ENCODE results near the gene SPATA2.

SPATA2 gene

DNA sequence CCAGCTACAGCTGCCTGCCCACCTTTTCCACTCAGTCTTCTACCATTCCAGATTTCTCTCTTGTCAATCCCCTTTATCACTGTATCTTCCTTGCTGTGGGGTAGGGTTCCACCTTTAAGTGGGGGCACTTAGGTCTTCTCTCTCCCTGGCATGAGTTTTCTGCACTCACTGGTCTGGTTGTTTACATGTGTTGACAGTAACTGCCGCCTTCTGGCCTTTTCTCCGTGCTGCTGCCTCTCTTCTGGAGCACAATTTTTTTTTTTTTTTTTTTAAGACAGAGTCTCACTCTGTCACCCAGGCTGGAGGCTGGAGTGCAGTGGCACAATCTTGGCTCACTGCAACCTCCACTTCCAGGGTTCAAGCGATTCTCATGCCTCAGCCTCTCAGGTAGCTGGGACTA lies 32.8 kb upstream of the SPATA2 start:
- no peak overlapping the region for H3K27ac ChIP-seq
- TF ChIP-seq ZFX (IDR thresholded peaks at IDR 0.05), result no peak
- TF ChIP-seq, protein P1, sequence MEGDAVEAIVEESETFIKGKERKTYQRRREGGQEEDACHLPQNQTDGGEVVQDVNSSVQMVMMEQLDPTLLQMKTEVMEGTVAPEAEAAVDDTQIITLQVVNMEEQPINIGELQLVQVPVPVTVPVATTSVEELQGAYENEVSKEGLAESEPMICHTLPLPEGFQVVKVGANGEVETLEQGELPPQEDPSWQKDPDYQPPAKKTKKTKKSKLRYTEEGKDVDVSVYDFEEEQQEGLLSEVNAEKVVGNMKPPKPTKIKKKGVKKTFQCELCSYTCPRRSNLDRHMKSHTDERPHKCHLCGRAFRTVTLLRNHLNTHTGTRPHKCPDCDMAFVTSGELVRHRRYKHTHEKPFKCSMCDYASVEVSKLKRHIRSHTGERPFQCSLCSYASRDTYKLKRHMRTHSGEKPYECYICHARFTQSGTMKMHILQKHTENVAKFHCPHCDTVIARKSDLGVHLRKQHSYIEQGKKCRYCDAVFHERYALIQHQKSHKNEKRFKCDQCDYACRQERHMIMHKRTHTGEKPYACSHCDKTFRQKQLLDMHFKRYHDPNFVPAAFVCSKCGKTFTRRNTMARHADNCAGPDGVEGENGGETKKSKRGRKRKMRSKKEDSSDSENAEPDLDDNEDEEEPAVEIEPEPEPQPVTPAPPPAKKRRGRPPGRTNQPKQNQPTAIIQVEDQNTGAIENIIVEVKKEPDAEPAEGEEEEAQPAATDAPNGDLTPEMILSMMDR (conservative IDR thresholded peaks at IDR 0.05), result no peak

DNA sequence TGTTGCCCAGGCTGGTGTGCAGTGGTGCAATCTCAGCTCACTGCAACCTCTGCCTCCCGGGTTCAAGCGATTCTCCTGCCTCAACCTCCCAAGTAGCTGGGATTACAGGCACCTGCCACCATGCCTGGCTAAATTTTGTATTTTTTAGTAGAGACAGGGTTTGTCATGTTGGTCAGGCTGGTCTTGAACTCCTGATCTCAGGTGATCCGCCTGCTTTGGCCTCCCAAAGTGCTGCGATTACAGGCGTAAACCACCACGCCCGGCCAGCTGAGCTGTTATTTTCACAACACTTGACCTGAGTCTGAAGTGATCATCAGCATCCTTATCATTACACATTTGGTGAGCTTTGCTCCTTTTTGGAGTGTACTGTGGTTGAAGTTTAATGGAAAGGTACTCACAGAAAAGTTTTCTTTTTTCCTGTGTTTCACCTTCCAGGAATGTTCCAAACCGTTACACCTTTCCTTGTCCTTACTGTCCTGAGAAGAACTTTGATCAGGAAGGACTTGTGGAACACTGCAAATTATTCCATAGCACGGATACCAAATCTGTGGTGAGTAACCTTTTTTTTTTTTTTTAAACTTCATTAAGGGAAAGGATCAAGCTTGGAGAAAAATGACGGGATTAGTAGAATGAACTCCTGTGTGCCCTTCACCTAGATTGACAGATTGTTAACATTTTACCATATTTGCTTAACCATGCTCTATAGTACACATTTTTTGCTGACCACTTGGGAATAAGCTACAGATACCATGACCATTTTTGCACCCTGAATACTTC lies 30.6 kb upstream of the SPATA2 start:
- TF ChIP-seq, protein P1 (conservative IDR thresholded peaks at IDR 0.05), result no peak
- no peak for TF ChIP-seq ZFX (IDR thresholded peaks at IDR 0.05)
- H3K27ac ChIP-seq, result no peak overlapping the region

GRCh38 chr20:49945306-49945700 lies 30.0 kb upstream of the SPATA2 start:
- H3K27ac ChIP-seq, result no peak overlapping the region
- no peak for TF ChIP-seq ZFX (IDR thresholded peaks at IDR 0.05)
- TF ChIP-seq, protein P1 (conservative IDR thresholded peaks at IDR 0.05), result no peak

DNA sequence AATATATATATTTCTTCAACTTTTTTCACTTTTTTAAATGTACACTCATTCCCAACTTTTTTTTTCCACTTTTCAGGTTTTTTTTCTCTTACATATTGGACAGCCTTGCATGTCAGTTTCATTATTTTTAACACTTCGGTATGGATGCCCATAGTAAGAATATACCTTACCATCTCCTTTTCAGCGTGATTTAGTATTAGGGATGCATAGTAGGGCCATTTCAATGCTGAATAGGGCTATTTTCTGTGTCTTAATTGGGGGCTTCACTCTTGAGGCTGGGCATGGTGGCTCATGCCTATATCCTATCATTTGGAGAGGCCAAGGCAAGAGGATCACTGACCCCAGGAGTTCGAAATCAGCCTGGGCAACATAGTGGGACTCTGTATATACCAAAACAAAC lies 27.6 kb upstream of the SPATA2 start:
- no peak for TF ChIP-seq ZFX (IDR thresholded peaks at IDR 0.05)
- TF ChIP-seq, protein P1 (conservative IDR thresholded peaks at IDR 0.05), result no peak
- no peak overlapping the region for H3K27ac ChIP-seq

- TF ChIP-seq ZFX (IDR thresholded peaks at IDR 0.05), result no peak
- TF ChIP-seq, protein P1 (conservative IDR thresholded peaks at IDR 0.05), result no peak
- H3K27ac ChIP-seq, result no peak overlapping the region
Measured at GRCh38 chr20:49942303-49942702, 27.0 kb upstream of the SPATA2 start.

- no peak for TF ChIP-seq ZFX (IDR thresholded peaks at IDR 0.05)
- TF ChIP-seq, protein P1 (conservative IDR thresholded peaks at IDR 0.05), result no peak
- no peak overlapping the region for H3K27ac ChIP-seq
Measured at GRCh38 chr20:49941456-49941855, 26.1 kb upstream of the SPATA2 start.

- H3K27ac ChIP-seq, result no peak overlapping the region
- no peak for TF ChIP-seq ZFX (IDR thresholded peaks at IDR 0.05)
- TF ChIP-seq, protein P1 (conservative IDR thresholded peaks at IDR 0.05), result no peak
Measured at GRCh38 chr20:49938173-49939163, 23.1 kb upstream of the SPATA2 start.

All from C4-2B (cell line).